KOPT-K1 (cell line): ENCODE measurements around the gene CITED4.

Experiments used
- H3K27ac ChIP-seq: fragments of 200-600 bp; sonication (generic); 2 replicates; pipeline ENCODE4 v1.5.1; 2016; ENCODE audit warnings: antibody characterized with exemption, mild to moderate bottlenecking, low read depth, low read length; ENCODE audit not compliant: poor library complexity, severe bottlenecking
- H3K36me3 ChIP-seq: fragments of 200-600 bp; sonication (generic); 2 replicates; pipeline ENCODE4 v1.5.1; 2017; ENCODE audit warnings: antibody characterized with exemption, mild to moderate bottlenecking, low read length, moderate library complexity; ENCODE audit not compliant: insufficient read depth
- H3K9me3 ChIP-seq: fragments of 200-600 bp; sonication (generic); 2 replicates; pipeline ENCODE4 v1.5.1; 2017; ENCODE audit warnings: antibody characterized with exemption, low read length, mild to moderate bottlenecking; ENCODE audit not compliant: insufficient read depth, poor library complexity, severe bottlenecking

The CITED4 gene

DNA sequence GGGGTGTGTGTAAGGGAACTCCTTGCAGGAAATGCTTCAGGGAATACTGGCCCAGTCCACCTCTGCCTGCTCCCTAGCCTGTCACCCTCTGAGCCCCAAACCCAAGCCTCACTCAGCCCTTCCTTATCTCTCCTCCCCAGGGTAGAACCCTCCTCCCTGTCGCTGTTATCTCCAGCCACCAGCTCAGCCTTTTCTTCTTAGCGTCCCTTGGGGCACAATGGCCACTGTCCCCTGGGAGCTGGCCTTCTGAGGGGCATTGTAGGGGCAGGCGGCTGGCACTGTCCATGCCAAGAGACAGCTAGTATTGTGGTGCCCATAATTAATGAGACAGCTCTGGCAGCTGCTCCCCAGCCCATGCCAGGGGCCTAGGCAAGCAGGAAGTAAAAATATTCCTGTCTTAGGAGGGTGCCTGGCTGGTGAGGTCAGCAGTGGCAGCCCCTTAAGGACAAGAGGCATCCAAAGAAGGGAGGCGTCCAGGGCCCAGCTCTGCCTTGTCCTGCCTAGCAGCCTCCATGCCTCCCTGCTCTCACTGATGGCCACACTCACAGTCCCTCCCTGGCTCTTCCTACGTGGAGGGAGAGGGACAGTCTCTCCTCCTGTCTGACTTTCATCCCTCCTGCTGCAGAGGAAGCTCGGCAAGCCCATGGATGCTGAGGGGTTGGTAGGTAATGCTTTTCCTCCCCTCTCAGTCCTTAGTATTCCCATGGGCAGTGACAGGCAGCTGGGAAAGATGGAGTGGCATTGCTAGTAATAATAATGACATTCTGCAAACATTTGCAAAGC, 41.1 kb downstream of the CITED4 start:
- H3K36me3 ChIP-seq = no peaks in the 10 kb centered on the region
- H3K9me3 ChIP-seq = no peaks in the 10 kb centered on the region
- H3K27ac ChIP-seq = no peak overlapping the region

DNA sequence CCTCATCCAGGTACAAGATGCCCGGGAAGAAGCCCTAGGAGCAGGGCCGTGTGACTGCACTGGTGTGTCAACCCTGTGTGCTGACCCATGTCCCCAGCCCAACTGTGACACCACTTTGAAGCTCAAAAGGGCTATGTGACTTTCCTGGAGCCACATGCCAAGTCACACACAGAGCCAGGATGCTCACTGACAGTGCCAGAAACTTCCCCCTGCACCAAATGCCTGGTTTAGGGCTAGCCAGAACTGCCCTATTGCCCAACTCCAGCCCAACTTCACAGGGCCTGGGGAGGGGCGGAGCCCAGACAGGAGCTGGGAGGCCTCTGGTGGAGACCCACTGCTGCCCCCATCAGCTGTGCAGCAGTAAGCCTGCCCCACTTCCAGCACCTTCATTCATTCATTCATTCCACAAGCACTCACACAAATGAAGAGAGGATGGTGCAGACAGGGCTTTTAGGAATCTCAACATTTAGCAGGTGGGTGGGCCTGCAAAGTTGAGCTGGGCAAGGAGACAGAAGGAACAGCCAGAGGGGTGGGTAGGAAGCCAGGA, 41.8 kb downstream of the CITED4 start:
- Histone ChIP-seq H3K27ac (no peak overlapping the region), H3K9me3 (no peaks in the 10 kb centered on the region), H3K36me3 (no peaks in the 10 kb centered on the region)

DNA sequence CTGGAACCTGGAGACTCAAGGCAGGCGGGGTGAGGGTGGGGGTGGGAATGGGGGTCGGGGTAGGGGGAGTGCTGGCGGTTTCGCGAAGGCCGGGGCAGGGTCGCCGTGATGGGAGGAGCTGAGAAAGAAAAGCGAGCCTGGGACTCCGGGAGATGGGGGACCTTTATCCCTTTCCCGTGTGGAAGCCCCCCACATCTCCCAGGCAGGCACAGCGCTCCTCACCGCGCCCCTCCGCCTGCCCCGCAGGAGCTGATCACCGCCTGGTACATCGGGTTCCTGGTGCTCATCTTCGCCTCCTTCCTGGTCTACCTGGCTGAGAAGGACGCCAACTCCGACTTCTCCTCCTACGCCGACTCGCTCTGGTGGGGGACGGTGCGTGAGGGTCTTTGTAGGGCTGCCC, 43.1 kb downstream of the CITED4 start:
- no peaks in the 10 kb centered on the region for H3K36me3 ChIP-seq
- H3K27ac ChIP-seq = no peak overlapping the region
- H3K9me3 ChIP-seq = no peaks in the 10 kb centered on the region

DNA sequence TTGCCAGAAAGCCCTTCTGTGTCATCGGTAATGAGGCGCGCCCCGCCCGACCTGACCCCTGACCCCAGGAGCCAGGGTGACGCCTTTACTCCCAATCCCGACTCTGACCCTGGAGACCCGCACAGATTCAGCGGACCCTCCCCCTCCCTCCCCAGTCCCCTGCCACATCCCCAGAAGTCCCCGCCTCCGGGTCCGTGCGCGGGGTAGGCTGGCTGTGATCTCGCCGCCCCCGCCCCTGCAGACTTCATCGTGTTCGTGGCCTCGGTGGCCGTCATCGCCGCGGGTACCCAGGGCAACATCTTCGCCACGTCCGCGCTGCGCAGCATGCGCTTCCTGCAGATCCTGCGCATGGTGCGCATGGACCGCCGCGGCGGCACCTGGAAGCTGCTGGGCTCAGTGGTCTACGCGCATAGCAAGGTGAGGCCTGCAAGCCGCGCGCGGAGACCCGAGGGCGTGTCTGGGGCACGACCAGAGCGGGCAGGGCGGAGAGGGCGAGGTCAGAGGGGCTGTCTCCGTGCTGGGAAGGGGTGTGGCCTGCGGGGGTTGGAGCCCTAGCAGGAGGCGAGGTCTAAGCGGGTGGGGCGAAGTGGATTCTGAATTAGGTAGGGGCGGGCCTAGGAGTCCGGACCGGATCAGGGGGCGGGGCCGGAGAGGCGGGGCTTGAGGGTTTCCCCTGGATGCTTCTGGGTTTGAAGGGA, 43.8 kb downstream of the CITED4 start:
- Histone ChIP-seq H3K9me3 (no peaks in the 10 kb centered on the region), H3K36me3 (no peaks in the 10 kb centered on the region), H3K27ac (no peak overlapping the region)

DNA sequence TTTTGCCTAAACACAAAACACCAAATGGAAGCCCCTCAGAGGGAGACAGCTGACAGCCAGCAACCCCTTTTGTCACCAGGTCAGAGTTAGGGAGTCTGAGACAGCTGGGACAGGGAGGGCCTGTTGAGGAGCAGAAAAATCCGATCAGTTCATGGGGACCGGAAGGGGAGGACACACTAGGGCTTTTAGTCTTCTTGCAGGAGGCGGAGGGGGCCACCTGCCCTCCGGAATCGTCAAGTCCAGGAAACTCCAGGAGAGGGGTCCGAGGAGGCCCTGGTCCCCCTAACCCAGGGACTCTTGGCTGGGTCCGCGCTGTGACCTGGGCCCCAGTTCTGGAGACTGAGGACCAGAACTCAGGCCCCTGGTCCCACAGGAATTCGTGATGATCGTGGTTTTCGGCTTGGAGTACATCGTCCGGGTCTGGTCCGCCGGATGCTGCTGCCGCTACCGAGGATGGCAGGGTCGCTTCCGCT, 44.3 kb downstream of the CITED4 start:
- Histone ChIP-seq H3K27ac (no peak overlapping the region), H3K9me3 (no peaks in the 10 kb centered on the region), H3K36me3 (no peaks in the 10 kb centered on the region)

DNA sequence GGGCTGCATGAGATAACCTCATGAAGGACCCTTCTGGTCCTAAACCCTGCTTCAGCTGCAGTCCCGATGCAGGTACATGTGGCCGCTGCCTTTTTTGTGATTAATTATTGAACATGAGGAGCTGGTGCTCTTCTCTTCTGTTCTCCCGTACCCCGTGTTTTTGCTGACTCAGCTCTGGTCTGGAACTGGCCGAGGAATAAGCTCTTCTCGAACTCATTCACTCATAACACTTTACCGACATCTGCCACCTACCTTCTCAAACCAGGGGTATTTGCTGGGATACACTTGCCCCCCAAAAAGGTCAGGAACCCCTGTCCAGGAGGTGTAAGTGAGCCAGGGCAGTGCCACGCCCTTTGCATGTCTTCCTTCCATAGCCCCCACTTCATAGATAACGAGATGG, 46.7 kb downstream of the CITED4 start:
- H3K9me3 ChIP-seq = no peaks in the 10 kb centered on the region
- H3K36me3 ChIP-seq = no peaks in the 10 kb centered on the region
- no peak overlapping the region for H3K27ac ChIP-seq
